ENCODE data around the gene CDK5R1.
"Not testable (repeated sequence)": the region's sequence is repeated elsewhere in the genome, so short reads cannot be mapped to it uniquely, and the experiment has no call there.

Gene CDK5R1

GRCh38 chr17:32486701-32487472 is at the start of gene CDK5R1:
TSS of gene CDK5R1 (plus strand) at chr17:32486993. CDS start at chr17:32487621, 628 bp downstream.
- no peak for DNase-seq

DNA sequence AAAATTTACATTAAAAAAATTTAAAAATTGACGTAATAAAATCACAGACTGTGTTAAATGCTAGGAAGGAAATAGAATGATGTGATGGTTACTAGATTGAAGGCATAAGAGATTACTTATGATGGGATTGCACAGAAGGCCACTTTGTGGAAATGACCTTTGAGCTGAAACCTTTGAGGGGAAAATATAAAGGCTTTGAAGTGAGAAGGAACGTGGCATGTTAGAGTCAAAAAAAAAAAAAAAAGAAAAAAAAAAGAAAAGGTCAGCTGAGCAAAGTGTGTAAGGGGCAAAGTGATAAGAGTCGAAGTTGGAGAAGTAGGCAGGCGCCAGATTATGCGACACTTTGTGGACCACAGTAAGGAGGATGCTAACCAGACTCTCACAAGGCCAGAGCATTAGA is 46.1 kb upstream of the CDK5R1 start:
- DNase-seq = no peak

- DNase-seq = no peak
Observed at GRCh38 chr17:32441886-32442285, 44.9 kb upstream of the CDK5R1 start.

DNA sequence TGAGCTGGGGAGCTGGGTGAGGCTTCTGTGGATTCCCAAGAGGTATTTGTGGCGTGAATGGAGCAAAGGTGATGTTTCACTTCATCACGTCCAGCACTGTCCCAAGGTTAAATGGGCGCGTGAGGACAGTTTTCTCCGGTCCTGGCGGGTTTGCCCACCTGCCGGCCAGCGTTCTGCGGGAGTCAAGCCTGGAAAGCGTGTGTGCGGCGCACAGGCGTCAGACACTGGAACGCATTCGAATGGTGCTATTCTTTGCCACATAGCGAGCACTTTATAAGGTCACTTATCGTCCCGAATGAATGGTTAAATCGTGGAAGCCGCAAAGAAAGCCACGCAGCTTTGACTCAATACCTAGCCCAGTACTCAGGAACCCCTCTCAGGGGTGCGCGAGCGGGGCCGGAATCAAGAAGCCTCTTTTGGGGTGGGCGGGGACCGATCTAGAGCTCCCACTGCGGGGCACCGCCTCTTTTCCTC is 42.9 kb upstream of the CDK5R1 start:
- no peak for DNase-seq

DNA sequence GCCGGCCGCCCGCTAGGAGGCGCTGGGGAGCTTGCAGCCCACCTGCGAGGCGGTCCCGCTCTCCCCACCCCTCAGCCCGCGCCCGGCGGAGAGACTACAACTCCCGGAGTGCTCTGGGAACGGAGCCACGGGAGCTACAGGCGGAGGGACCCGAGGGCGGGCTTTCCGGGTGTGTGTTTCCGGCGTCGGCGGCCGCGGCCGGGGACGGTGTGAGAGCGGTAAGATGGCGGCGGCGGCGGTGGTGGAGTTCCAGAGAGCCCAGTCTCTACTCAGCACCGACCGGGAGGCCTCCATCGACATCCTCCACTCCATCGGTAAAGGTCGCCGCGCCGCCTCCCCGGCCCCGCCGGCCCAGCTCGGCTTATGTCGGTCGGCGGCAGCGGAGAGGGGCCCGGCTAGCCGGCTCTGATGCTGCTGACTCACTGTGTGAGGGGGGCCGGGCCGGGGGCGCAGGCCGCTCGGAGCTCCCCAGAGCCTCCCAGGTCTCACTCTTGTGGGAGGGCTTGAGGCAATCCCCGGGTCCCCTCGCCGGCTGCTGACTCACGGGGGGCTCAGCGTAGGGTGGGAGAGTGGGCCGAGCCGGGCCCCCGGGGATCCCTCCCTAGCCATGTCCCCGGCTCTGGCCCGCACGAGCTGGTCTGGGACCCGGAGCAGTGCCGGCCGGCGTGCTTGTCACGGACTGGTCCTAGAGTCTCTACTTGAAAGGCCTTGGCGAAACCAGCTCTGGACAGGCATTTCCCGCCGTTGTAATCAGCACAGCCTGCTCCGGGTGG is 42.3 kb upstream of the CDK5R1 start, which contains the start of gene PSMD11:
TSS of gene PSMD11 (plus strand) at position 210 of the 773 bp plus-strand sequence. CDS start at position 224, 14 bp downstream.
- peak; percentile 97 for DNase-seq

DNA sequence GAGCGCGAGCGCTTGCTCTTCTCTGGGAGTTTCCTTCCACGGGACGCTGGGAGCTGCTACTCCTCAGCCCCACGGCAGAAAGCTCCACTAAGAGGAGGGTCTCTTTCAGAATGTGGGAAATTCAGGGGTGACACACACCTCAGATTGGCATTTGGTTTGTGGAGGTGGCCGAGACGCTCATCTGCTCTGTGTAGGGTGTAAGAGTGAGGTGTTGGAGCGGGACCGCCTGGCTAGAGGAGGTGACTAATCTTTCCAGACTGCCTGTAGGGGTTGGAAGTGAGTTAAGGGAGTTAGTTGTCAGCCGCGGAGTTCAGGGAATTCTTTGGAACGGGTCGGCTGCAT is 41.7 kb upstream of the CDK5R1 start:
- no peak for DNase-seq

DNA sequence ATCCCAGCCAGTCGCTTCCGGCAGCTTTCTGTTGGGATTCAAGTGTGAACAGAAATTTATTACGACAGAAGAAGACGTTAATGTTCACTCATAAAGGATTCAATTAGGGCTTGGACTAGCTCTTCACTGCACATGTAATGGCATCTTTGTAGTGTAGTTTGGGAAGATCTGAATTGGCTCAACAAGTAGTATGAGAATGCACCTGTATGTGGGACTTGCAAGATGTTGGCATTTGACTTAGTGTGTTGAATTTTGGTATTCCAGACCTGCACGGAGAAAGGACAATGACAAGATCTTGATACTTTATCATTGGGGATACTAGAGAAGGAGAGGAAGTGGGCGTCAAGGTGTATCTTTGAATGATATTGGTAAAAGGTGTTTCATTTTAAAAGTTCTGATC is 41.3 kb upstream of the CDK5R1 start:
- DNase-seq = no peak

DNA sequence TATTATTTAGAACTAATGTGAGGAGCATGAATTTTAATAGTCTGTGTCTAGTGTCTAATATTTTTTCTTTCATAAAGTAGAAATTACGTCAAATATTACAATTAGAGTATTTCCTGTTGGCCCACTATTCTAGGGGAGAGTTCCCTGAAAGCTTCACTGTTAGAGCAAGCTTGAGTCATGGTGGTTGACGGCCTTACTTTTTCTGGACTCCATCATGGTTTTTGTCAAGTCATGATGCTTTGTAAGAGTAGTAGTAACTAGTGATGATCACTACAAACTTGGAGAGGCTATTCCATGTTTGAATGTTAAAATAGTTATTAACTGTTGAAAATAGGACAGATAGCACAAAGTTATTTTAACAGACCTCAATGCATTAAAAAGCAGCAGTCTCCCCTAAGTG is 40.8 kb upstream of the CDK5R1 start:
- DNase-seq = no peak

- DNase-seq = no peak
Observed at GRCh38 chr17:32446949-32447348, 39.8 kb upstream of the CDK5R1 start.

GRCh38 chr17:32449963-32450362 is 36.8 kb upstream of the CDK5R1 start:
- DNase-seq = no peak

DNA sequence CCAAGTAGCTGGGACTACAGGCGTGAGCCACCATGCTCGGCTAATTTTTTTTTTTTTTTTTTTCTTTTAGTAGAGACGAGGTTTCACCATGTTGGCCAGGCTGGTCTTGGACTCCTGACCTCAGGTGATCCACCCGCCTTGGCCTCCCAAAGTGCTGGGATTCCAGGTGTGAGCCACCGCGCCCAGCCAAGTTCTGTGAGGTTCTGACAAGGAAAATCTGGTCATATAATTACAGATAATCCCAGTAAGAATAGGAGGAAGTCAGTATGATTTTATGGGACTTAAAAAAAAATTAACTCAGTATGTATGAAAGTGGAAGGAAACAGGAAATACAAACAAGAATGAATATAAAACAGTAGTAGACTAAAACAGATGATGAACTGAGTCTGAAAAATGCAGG is 36.4 kb upstream of the CDK5R1 start:
- DNase-seq = not testable (repeated sequence)

GRCh38 chr17:32451879-32452278 is 34.9 kb upstream of the CDK5R1 start:
- DNase-seq = no peak

- DNase-seq = no peak
Observed at GRCh38 chr17:32452281-32452680, 34.5 kb upstream of the CDK5R1 start.

DNA sequence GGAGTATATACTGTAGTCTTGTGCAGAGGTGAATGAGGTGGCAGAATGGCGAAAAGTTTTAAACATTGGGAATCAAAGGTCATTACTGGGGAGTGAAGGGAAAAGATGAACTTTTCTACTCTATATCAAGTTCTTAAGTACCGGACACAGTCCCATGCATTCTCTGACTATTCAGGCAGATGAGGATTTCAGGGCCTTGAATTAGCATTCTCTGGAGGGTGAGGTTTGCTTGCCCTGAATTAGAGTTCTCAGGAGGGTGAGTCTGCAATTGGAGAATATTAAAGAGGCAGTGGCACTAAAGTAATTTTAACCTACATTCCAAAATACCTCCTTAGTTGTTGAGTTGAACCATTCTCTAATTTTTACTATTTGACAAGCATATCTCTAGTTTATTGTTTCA is 33.4 kb upstream of the CDK5R1 start:
- DNase-seq = no peak

- DNase-seq = no peak
Observed at GRCh38 chr17:32458371-32458770, 28.4 kb upstream of the CDK5R1 start.

- DNase-seq = no peak
Observed at GRCh38 chr17:32460054-32460453, 26.7 kb upstream of the CDK5R1 start.

DNA sequence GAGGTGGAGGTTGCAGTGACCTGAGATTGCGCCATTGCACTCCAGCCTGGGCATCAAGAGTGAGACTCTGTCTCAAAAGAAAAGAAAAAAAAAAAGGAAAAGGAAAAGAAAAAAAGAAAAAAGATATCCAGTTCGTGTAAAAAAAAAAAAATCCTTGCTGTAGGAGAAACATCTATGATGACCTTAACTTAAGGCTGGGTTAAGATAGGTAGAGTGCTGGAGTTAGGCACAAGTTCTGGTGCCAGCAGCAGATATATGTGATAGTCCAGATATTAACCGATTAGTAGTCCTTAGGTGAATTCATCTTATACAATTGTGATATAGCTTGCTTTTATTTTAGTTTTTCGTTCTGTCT is 25.3 kb upstream of the CDK5R1 start:
- no peak for DNase-seq

GRCh38 chr17:32461853-32462617 is 24.8 kb upstream of the CDK5R1 start:
- DNase-seq = peak; percentile 55

GRCh38 chr17:32463304-32463703 is 23.5 kb upstream of the CDK5R1 start:
- DNase-seq = no peak

- DNase-seq = no peak
Observed at GRCh38 chr17:32464374-32464773, 22.4 kb upstream of the CDK5R1 start.

DNA sequence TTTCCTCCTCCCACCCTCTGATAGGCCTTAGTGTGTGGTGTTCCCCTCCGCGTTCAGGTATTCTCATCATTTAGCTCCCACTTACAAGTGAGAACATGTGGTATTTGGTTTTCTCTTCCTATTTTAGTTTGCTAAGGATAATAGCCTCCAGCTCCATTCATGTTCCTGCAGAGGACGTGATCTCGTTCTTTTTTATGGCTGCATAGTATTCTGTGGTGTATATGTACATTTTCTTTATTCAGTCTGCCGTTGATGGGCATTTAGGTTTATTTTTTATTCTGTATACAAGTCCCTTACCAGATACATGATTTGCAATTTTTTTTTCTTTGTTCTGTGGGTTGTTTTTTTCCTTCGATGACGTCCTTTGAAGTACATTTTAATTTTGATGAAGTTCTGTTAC is 18.8 kb upstream of the CDK5R1 start:
- DNase-seq = no peak

DNA sequence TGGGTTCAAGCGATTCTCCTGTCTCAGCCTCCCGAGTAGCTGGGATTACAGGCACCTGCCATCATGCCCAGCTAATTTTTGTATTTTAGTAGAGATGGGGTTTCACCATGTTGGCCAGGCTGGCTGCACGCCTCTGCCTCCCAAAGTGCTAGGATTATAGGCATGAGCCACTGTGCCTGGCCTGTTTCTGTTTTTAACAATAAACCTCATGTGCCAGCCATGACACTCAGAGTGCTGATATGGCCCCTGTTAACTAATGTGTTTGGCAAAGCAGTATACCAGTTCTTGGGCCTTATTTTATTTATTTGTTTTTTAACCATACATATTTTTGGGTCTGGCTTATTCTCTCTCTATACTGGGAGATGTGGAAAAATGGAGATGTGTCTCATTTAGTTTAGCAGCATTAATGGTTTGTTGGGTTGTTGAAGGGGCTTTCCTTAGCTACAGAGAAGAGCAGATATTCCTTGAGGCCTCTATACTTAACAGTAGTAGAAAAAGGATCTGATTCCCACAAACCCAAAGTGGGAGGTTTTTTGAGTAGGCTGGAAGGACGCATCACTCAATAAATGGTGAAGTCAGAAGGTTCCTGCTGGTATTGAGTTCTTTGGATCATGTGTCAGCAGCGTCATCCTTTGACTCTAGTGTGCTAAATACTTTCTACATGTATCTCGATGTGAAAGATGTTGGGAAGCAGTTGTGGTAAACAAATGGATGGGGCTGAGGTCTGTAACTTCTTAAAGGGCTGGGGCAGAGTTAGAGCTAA is 16.2 kb upstream of the CDK5R1 start:
- DNase-seq = no peak

DNA sequence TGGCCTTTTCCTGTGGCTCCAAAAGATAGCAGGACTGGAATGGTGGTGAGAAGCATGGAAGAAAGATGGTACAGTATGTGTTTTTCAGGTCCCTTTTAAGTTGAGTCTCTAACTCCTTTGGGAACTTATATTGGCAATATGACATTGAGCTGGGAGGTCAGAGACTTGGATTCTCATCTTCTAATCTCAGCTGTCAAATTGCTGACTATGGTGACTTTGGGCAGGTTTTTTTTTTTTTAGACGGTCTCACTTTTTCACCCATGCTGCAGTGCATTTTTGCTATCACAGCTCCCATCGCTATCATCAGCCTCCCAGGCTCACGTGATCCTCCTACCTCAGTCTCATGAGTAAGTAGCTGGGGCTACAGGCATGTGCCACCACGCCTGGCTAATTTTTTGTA is 15.1 kb upstream of the CDK5R1 start:
- no peak for DNase-seq

Data from KG1 (cell line).